ENCODE data around the gene NUP153. TPM values are rescaled to one million over a fixed set of nuclear protein-coding genes. Genes with fewer than 3 reads are reported as not detected.
A peak's percentile ranks its signal among the peaks of the same experiment; 100 is the strongest.

The NUP153 gene
- total RNA-seq, 1 donor from 2014 or later, result 30.8 TPM

DNA sequence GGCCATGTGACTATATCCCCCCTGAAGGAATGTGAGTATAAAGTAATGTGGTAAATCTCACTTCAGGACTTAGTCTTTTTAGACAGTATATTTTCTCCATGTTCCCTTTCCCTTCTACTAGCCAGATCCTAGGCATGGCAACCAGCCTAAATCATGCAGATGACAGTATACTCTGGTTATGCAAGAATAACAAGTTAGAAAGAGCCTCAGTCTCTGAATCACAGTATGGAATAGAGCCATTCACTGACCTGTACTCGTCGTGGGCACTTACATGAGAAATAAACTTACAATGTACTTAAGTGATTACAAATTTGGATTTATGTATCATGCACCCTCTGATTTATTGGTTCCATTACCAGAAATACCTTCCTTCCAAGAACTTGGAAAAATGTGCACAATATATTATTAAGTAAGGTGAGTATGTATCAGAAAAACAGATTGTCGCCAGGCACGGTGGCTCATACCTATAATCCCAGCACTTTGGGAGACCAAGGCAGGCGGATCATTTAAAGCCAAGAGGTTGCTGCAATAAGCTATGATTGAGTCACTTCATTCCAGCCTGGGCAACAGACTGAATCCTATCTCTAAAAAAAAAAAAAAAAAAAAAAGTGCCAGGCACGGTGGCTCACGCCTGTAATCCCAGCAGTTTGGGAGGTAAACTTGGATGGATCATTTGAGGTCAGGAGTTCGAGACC lies 131.7 kb downstream of the NUP153 start:
- Histone ChIP-seq H3K9ac (ENCODE audit: low read depth in 1 of 3, low read length in 3 of 3) (no peak overlapping the region), H3K9me3 (ENCODE audit: control insufficient read depth in 3 of 3, low read length in 3 of 3) (peaks cover 2 to 9% (median 3%) of the 10 kb centered on the region in 3 donors), H3K4me1 (ENCODE audit: control insufficient read depth in 3 of 3, insufficient read depth in 3 of 3, low read length in 3 of 3) (no peaks in the 10 kb centered on the region), H3K27ac (ENCODE audit: low read depth, low read length) (no peak overlapping the region), H3K4me3 (ENCODE audit: low read length in 3 of 3) (no peak overlapping the region), H3K27me3 (ENCODE audit: control insufficient read depth in 3 of 3, insufficient read depth in 3 of 3, low read length in 3 of 3) (no peaks in the 10 kb centered on the region), H3K36me3 (ENCODE audit: control insufficient read depth in 3 of 3, insufficient read depth in 3 of 3, low read length in 3 of 3) (no peaks in the 10 kb centered on the region)

DNA sequence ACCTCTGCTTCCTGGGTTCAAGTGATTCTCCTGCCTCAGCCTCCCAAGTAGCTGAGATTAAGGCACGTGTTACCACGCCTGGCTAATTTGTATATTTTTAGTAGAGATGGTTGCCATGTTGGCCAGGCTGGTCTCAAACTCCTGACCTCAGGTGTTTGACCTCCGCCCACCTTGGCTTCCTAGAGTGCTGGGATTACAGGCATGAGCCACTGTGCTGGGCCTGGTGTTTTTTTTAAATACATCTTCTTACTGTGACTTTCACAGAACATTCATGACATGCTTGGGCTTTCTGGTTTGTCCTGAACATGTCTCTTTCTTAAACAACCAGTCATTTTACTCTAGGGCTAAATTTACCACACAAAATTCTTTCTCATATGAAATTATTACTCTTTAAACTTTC lies 141.3 kb downstream of the NUP153 start:
- Histone ChIP-seq H3K27ac (ENCODE audit: low read depth, low read length) (no peak overlapping the region), H3K4me3 (ENCODE audit: low read length in 3 of 3) (no peak overlapping the region), H3K36me3 (ENCODE audit: control insufficient read depth in 3 of 3, insufficient read depth in 3 of 3, low read length in 3 of 3) (no peaks in the 10 kb centered on the region), H3K9ac (ENCODE audit: low read depth in 1 of 3, low read length in 3 of 3) (no peak overlapping the region), H3K4me1 (ENCODE audit: control insufficient read depth in 3 of 3, insufficient read depth in 3 of 3, low read length in 3 of 3) (no peaks in the 10 kb centered on the region), H3K27me3 (ENCODE audit: control insufficient read depth in 3 of 3, insufficient read depth in 3 of 3, low read length in 3 of 3) (no peaks in the 10 kb centered on the region), H3K9me3 (ENCODE audit: control insufficient read depth in 3 of 3, low read length in 3 of 3) (no peaks in the 10 kb centered on the region)

Small RNAs within 50 kb of the gene (small RNA-seq; reads per million reads assigned to genes)
- gene RF00019 (not detected), gene RNA5SP204 (0.63 reads per million, percentile 68 among the genes with 10 or more reads in this experiment), gene RNU6-190P (not detected), gene SUMO2P13 (not detected)

Other genes with a start within 250 kb of the NUP153 start
- 18.3 TPM for gene FAM8A1, start 106.6 kb downstream of the NUP153 start, total RNA-seq